GM18867 (cell line): ENCODE results near the gene TBC1D9.
"Not testable (repeated sequence)": the region's sequence is repeated elsewhere in the genome, so short reads cannot be mapped to it uniquely, and the experiment has no call there.

Experiments used
- ATAC-seq: cut with Tn5 transposase; IDR thresholded peaks from one replicate; pipeline ENCODE4 v1.9.1; 2021; ENCODE audit warnings: mild to moderate bottlenecking, moderate library complexity; ENCODE audit not compliant: unreplicated experiment

The TBC1D9 gene

DNA sequence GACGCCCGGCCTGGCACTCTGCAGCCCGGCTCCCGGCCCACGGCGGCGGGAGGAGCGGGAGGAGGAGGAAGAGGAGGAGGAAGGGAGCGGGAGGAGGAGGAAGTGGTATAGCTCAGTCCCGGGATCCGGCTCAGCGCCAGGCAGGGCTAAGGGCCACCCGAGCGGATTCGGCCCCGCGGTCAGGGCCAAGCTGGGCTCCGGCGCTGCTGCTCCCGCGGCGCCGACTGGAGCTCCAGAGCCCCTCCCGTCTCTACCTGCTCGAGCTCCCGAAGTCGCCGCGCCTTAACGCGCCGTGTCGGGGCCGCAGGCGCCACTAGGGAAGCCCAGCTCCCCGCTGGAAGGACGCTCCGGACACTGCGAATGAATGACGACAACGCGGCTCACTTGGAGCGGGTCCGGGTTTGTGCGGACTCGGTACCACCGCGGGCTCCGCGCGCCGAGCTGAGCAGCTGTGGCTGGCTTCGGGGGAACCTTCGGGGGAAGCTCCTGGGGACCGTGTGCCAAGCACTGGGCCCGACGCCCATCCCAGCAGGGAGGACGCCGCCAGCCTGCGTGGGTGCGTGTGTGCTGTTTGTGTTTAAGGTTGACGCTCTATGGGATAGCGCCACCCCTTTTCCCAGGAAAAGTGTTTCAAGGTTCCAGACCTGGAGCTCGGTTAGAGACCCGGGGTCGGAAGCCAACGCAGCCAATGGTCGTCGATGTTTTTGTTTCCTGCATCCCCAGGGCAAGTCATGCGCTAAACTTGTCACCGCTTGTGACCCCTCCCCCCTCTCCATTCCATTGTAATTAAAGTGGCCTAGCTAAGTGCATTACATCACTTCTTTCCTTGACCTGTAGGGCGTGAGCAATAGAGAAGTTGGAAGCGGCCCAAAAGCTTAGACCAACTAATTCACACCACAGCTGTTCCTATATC is at the start of gene TBC1D9:
TBC1D9 (minus strand) TSS at position 67 of the 913 bp plus-strand sequence. CDS start 340 bp downstream, outside the sequence.
- ATAC-seq, result peak; percentile 35

DNA sequence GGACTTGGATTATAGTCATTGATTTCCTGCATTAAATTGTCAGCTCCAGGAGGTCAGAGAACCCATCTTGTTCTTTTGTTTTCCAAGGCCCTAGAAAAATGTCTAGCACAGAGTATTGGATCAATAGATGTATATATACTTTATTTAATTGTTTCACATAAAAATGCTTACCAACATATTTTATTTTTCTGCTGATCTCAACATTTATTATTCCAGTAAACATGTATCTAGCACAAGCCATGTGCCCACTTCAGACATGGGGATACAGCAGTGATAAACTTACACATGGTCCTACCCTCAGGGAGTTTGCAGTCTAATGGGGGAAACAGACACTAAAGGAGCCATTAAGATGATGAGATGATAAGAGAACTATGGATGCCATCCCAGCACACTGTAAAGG is 49.1 kb upstream of the TBC1D9 start:
- no peak for ATAC-seq

GRCh38 chr4:140802591-140802990 is 46.4 kb upstream of the TBC1D9 start:
- no peak for ATAC-seq

- no peak for ATAC-seq
Observed at GRCh38 chr4:140800666-140801065, 44.5 kb upstream of the TBC1D9 start.

GRCh38 chr4:140799686-140800225 is 43.6 kb upstream of the TBC1D9 start:
- no peak for ATAC-seq

DNA sequence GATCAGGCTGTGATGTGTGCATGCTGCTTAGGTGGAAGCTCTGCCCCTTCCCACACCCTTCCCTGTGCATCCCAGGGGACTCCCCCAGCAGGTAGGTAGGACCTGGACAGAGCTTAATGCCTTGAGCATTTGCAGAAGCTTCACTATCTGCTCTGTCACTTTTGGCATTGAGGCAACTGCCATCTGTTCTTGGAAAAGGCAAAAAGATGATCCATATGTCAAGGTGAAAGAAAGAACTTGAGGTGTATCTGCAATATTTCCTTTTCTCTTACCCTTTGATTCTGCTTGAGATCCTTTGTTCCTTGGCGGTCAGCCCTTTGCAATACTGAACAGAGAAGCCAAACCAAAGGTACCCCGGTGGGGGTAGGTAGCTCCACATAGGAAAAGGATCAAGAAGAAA is 37.1 kb upstream of the TBC1D9 start:
- ATAC-seq, result no peak

DNA sequence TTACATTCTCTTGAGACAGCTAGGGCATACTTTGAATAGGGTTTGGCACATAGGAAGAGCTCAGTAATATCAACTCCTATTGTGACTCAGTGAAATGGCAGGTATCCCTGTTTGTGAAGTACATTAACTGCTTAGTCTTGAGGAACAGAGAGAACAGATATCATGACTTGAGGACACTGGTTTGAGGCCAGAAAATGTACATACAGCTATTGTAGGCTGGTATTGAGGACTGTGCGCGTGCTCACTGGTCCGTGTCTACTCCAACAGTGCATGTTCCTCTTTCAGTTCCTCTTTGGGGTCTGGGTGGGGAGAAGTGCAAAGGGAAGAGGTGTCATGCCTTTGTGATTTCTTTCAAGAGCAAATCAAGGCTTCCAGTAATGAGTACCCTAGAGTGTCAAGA is 34.6 kb upstream of the TBC1D9 start:
- ATAC-seq, result peak; percentile 90

DNA sequence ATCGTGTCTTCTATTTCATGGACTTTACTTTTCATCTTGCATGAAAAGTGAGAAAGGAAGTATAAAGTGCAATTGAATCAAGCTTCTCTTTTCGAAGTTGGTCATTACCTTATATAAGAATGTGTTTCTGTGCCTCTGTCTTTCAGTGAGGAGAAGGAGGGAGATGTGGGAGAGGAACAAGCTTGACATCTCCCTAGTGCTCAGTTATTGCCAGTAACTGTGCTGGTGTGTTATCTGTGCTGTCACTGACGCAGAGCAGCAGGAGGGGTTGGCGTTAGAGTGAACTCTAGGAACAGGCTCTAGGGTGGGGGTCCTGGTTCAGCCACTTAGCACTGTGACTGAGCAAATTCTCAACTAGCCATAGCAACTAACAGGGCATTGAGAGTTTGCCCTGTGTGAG is 34.0 kb upstream of the TBC1D9 start:
- ATAC-seq, result peak; percentile 29

DNA sequence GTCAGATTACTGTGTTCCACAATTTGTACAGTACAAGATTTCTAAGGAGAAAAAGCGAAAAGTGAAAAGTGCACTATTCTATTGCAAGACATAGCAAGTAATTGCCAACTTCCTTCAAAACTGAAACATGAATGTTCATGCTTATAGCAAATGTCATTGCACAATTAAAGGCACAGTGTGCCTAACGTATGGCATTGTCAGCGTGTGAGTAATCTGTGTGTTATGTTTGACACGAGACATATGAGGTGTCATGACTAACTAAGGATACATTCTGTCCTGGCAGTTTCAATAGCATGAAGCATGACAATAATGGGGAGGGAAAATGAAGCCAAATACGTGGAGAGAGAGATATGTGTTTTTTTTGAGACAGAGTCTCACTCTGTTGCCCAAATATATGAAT is 33.6 kb upstream of the TBC1D9 start:
- peak; percentile 45 for ATAC-seq

GRCh38 chr4:140782787-140783186 is 26.6 kb upstream of the TBC1D9 start:
- ATAC-seq, result not testable (repeated sequence)

GRCh38 chr4:140781596-140781995 is 25.4 kb upstream of the TBC1D9 start:
- ATAC-seq, result no peak

DNA sequence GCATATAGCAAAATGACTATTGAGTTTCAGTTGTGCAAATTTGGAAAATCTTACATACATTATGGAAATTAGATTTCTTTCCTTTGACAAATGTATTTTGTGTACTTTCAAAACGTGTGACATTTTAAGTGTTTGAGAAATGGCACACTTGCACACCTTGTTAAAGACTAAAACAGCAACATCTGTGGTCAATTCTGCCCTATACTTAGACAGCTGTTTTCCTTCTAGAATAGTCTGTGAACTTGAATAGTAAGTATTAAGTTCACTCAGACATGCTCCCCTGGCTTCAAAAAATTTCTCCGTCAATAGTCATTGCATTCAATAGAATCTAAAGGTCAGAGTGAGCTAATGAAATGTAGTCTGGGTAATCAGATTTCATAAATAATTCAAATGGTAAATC is 21.7 kb upstream of the TBC1D9 start:
- no peak for ATAC-seq

DNA sequence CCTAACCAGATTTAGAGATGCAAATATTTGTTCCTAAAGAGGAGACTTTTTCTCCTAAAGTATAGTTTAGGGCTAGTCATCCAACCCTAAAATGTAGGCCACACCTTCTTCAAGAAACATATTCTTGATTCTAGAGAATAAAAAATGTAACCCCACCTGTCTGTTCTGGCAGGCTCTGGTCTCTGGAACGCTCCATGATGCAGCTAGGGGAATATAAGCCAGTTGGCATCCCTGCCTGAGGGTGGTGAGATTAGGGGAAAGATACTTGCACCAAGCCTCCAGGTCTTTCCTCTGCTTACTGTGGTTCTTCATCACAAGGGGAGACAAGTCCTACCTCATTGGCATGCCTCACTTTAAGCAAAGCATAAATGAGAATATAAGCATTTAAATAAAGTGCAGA is 21.2 kb upstream of the TBC1D9 start:
- ATAC-seq, result no peak

- ATAC-seq, result no peak
Observed at GRCh38 chr4:140776556-140776955, 20.4 kb upstream of the TBC1D9 start.

DNA sequence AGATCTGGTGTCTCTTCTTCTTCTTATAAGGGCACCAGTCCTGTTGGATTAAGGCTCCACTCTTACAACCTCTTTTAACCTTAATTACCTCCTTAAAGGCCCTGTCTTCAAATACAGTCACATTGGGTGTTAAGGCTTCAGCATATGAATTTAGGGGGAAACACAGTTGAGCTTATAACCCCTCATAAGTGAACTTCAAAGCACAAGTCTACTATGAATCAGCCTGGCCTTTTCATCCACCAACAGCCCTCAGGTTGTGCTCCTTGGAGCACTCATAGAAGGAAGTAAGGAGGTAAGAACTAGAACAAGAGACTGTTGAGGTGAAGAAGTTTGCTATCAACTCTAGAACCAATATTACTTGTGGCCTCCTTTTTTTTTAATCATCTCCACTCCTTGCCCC is 18.8 kb upstream of the TBC1D9 start:
- no peak for ATAC-seq

GRCh38 chr4:140774510-140774909 is 18.3 kb upstream of the TBC1D9 start:
- ATAC-seq, result no peak

GRCh38 chr4:140769209-140769608 is 13.0 kb upstream of the TBC1D9 start:
- ATAC-seq, result no peak

GRCh38 chr4:140764785-140765392 is 8.7 kb upstream of the TBC1D9 start:
- ATAC-seq, result no peak

DNA sequence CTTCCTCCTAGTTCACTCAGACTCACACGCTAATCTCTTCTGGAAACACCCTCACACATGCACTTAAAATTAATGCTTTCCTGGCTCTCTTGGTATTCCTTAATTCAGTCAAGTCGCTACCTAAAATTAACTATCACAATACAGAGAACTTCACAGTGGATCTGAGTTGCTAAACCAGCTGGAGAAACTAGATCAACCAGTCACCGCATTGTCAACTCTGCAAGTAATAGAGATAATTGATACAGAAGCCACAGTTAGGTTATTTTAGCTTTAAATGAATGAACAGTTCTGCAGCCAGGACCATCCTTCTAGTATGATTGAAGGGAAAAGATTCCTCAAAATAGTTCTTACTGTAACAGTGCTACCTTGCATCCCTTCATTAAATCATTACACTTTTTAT is 6.0 kb upstream of the TBC1D9 start:
- ATAC-seq, result no peak

GRCh38 chr4:140757232-140757630 is 1.0 kb upstream of the TBC1D9 start:
- no peak for ATAC-seq

- peak; percentile 60 for ATAC-seq
Observed at GRCh38 chr4:140755774-140756318, 339 bp downstream of the TBC1D9 start.
